PC-3 (cell line): Measurements from ENCODE around the gene MGAT4B. TPM values are rescaled to one million over a fixed set of nuclear protein-coding genes. Genes with fewer than 3 reads are reported as not detected.
"Not testable (repeated sequence)": the region's sequence is repeated elsewhere in the genome, so short reads cannot be mapped to it uniquely, and the experiment has no call there.

ENCODE experiments used
- ATAC-seq: fragments of 200-7000 bp; cut with Tn5 transposase; 2 replicates; pipeline ENCODE4 v1.9.1; 2020; ENCODE audit warnings: mild to moderate bottlenecking, moderate library complexity
- BruUV-seq: library from RNA; stranded (reverse); fragments of 400-500 nt; replicated peaks from 2 replicates; lab custom pipeline; 2021; lab: Mats Ljungman, UMichigan
- CTCF ChIA-PET: fragments of 300-600 bp; sonication (Branson Sonifier 250); formaldehyde crosslinking; loops from one replicate; lab custom pipeline; 2022; ENCODE audit warnings: antibody characterized with exemption; lab: Charles Lee
- POLR2A ChIA-PET: fragments of 300-600 bp; sonication (Branson Sonifier 250); formaldehyde crosslinking; loops from one replicate; lab custom pipeline; 2022; ENCODE audit warnings: antibody characterized with exemption; ENCODE audit not compliant: unreplicated experiment; lab: Charles Lee
- DNase-seq: peaks from one replicate; pipeline ENCODE4 v3.0.0-alpha.2; 2015
- H2AFZ ChIP-seq: fragments of 300-600 bp; sonication (generic); 2 replicates; pipeline ENCODE4 v1.6.0; 2016; ENCODE audit warnings: antibody characterized with exemption, low read length
- H3F3A ChIP-seq: fragments of 300-600 bp; sonication (generic); one replicate; pipeline ENCODE4 v1.6.0; 2017; ENCODE audit warnings: antibody characterized with exemption, low read length, control low read depth, mild to moderate bottlenecking; ENCODE audit not compliant: unreplicated experiment
- H3K27ac ChIP-seq: fragments of 300-600 bp; sonication (generic); 2 replicates; pipeline ENCODE4 v1.5.1; 2016; ENCODE audit warnings: mild to moderate bottlenecking, low read length
- H3K27me3 ChIP-seq: fragments of 300-600 bp; sonication (generic); 2 replicates; pipeline ENCODE4 v1.6.1; 2016; ENCODE audit warnings: low read length, mixed read lengths
- H3K36me3 ChIP-seq: fragments of 300-600 bp; sonication (generic); 2 replicates; pipeline ENCODE4 v1.6.1; 2016; ENCODE audit warnings: low read depth, mixed run types, low read length, mixed read lengths
- H3K4me1 ChIP-seq: fragments of 300-600 bp; sonication (generic); 2 replicates; pipeline ENCODE4 v1.5.1; 2016; ENCODE audit warnings: low read length; ENCODE audit not compliant: insufficient read depth
- H3K4me2 ChIP-seq: fragments of 300-600 bp; sonication (generic); 2 replicates; pipeline ENCODE4 v1.6.0; 2016; ENCODE audit warnings: low read length
- H3K4me3 ChIP-seq: fragments of 300-600 bp; sonication (generic); 2 replicates; pipeline ENCODE4 v1.5.1; 2016; ENCODE audit warnings: mild to moderate bottlenecking, low read length, mixed read lengths
- H3K79me2 ChIP-seq: fragments of 300-600 bp; sonication (generic); 2 replicates; pipeline ENCODE4 v1.6.1; 2017; ENCODE audit warnings: low read length, mixed read lengths
- H3K9ac ChIP-seq: fragments of 300-600 bp; sonication (generic); 2 replicates; pipeline ENCODE4 v1.6.0; 2016; ENCODE audit warnings: mild to moderate bottlenecking, low read length
- H3K9me2 ChIP-seq: fragments of 300-600 bp; sonication (generic); replicated peaks from 2 replicates; pipeline ENCODE4 v1.6.1; 2016; ENCODE audit warnings: mixed run types, low read length, mixed read lengths
- H3K9me3 ChIP-seq: fragments of 300-600 bp; sonication (generic); 2 replicates; pipeline ENCODE4 v1.6.1; 2016; ENCODE audit warnings: low read length, mixed read lengths
- H4K20me1 ChIP-seq: fragments of 300-600 bp; sonication (generic); 2 replicates; pipeline ENCODE4 v1.6.1; 2016; ENCODE audit warnings: low read length, mixed read lengths
- EZH2 ChIP-seq: fragments of 300-600 bp; sonication (generic); IDR thresholded peaks from one replicate; pipeline ENCODE4 v1.6.1; 2017; ENCODE audit warnings: antibody characterized with exemption, mild to moderate bottlenecking, low read length; ENCODE audit not compliant: unreplicated experiment
- EZH2phosphoT487 ChIP-seq: fragments of 300-600 bp; sonication (generic); IDR thresholded peaks from 2 replicates; pipeline ENCODE4 v1.6.1; 2018; ENCODE audit warnings: mild to moderate bottlenecking, antibody characterized with exemption, low read length, borderline replicate concordance
- intact Hi-C: fragments of 100-400 bp; cut with micrococcal nuclease; formaldehyde crosslinking; loops from 2 replicates; pipeline ENCODE4 v1.9.0; 2023
- total RNA-seq: library from RNA; depleted of rRNA; stranded (reverse); fragments of >200 nt; gene quantifications from 2 replicates; pipeline ENCODE4 v1.2.3, GENCODE V29; 2014
- TF ChIP-seq, protein P1 (sequence below): fragments of 300-600 bp; sonication (generic); conservative IDR thresholded peaks from 2 replicates; pipeline ENCODE4 v1.5.1; 2017; ENCODE audit warnings: antibody characterized with exemption, low read depth, mild to moderate bottlenecking, low read length

MGAT4B gene
- total RNA-seq, 1 experiment from 2014 or later, result 88.9 TPM

DNA sequence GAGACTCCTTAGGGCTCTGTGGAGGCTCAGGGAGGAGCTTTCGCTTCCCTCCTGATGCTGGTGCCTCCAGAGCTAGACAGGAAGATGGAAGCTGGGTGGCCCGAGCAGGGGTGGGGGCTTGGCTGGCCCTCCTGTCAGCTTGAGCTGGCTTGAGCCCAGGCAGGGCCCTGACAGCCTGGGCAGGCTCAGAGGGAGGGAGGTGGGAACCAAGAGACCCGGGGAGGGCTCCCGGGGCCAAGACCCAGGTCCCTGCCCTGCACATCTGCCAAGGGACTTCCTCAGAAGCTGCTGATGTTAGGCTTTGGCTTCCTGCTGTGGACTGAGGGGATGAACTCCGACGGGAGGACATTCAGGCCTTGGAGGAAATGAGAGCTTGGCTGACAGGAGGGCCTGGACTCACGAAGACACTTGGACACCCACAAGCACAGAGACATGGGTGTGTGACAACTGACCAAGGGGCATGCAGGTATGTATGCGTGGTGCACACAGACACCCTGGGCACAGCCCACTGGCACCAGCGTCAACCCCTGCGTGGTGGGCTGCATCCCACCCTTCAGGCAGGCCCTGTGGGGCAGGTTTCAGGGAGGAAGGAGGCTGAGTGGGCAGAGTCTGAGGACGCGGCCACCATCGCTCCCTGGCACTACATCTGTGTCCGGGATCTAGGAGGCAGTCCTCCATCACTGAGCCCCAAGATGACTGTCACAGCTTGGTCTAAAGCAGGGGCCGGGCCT is 14.6 kb downstream of the MGAT4B start:
- Histone ChIP-seq H3K9me2 (no peaks in the 10 kb centered on the region), H3K4me2 (no peak overlapping the region), H4K20me1 (no peaks in the 10 kb centered on the region), H2AFZ (no peak overlapping the region), H3K9ac (no peak overlapping the region), H3K27ac (no peak overlapping the region), H3K27me3 (no peaks in the 10 kb centered on the region), H3K36me3 (no peaks in the 10 kb centered on the region), H3F3A (no peaks in the 10 kb centered on the region), H3K4me1 (peaks cover 8% of the 10 kb centered on the region; the same call in 1 of the 2 replicates), H3K4me3 (no peak overlapping the region), H3K9me3 (no peaks in the 10 kb centered on the region), H3K79me2 (no peaks in the 10 kb centered on the region)
- CTCF ChIA-PET, result no interaction called here
- ATAC-seq (no peak), DNase-seq (no peak)
- POLR2A ChIA-PET, result no interaction called here
- no TSS peak for BruUV-seq
- TF ChIP-seq EZH2, result no peak
- TF ChIP-seq EZH2phosphoT487, result no peak
- TF ChIP-seq, protein P1, sequence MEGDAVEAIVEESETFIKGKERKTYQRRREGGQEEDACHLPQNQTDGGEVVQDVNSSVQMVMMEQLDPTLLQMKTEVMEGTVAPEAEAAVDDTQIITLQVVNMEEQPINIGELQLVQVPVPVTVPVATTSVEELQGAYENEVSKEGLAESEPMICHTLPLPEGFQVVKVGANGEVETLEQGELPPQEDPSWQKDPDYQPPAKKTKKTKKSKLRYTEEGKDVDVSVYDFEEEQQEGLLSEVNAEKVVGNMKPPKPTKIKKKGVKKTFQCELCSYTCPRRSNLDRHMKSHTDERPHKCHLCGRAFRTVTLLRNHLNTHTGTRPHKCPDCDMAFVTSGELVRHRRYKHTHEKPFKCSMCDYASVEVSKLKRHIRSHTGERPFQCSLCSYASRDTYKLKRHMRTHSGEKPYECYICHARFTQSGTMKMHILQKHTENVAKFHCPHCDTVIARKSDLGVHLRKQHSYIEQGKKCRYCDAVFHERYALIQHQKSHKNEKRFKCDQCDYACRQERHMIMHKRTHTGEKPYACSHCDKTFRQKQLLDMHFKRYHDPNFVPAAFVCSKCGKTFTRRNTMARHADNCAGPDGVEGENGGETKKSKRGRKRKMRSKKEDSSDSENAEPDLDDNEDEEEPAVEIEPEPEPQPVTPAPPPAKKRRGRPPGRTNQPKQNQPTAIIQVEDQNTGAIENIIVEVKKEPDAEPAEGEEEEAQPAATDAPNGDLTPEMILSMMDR, result no peak
- intact Hi-C loops, result no loop called here

DNA sequence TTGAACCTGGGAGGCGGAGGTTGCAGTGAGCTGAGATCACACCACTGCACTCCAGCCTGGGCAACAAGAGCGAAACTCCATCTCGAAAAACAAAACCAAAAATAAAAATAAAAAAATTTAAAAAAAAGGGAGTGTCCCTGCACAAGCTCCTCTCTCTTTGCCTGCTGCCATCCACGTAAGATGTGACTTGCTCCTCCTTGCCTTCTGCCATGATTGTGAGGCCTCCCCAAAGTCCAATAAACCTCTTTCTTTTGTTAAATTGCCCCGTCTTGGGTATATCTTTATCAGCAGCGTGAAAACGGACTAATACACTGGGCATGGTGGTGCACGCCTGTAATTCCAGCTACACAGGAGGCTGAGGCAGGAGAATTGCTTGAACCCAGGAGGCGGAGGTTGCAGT is 17.4 kb downstream of the MGAT4B start:
- ATAC-seq, H2AFZ ChIP-seq, H3K27ac ChIP-seq, intact Hi-C loops, H3K9ac ChIP-seq, H3K79me2 ChIP-seq, H3K9me3 ChIP-seq, H3K4me1 ChIP-seq, BruUV-seq, POLR2A ChIA-PET, H3K27me3 ChIP-seq, CTCF ChIA-PET, H3K36me3 ChIP-seq, DNase-seq, H3K4me3 ChIP-seq, H3K4me2 ChIP-seq, H3K9me2 ChIP-seq, H4K20me1 ChIP-seq, H3F3A ChIP-seq: not testable (repeated sequence)

DNA sequence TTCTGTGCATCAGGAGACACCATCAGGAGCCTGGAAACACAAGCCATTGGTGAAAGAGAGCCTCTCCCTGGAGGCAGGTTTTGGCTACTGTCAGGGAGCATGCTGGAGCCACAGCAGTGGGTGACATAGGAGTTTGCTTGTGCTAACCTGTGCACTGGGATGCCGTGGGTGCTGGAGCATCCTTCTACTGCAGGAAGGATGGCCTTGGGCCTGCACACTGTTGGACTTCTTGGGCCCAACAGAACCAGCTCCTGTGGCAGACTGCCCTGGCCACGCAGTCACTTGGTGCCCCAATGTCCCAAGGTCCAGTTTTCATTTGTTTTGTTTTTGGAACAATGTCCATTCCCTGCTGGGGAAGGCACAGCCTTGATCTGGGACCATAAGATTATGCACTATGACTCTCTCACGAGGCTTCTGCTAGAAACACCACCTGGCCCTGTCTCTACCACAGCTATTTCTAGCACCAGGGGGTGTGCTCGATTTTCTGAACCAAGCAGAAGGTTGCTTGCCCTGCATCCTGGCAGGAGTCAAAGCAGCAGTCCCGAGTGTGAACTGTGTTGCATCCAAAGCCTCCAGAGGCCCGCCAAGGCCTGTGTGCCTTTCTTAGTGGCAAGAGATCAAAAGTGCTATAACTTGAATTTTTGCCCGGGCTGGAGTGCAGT is 18.3 kb downstream of the MGAT4B start:
- BruUV-seq, result no TSS peak
- Histone ChIP-seq H3K27ac (no peak overlapping the region), H3K4me3 (no peak overlapping the region), H4K20me1 (no peaks in the 10 kb centered on the region), H3K9ac (no peak overlapping the region), H3K36me3 (no peaks in the 10 kb centered on the region), H3K79me2 (no peaks in the 10 kb centered on the region), H3F3A (no peaks in the 10 kb centered on the region), H3K4me2 (no peak overlapping the region), H3K9me2 (no peaks in the 10 kb centered on the region), H3K9me3 (no peaks in the 10 kb centered on the region), H3K27me3 (no peaks in the 10 kb centered on the region), H2AFZ (no peak overlapping the region), H3K4me1 (no peaks in the 10 kb centered on the region)
- ChIA-PET CTCF (no interaction called here), POLR2A (no interaction called here)
- intact Hi-C loops, result no loop called here
- DNase-seq (no peak), ATAC-seq (no peak)
- TF ChIP-seq EZH2, result no peak
- TF ChIP-seq, protein P1, result no peak
